C4-2B (cell line): ENCODE measurements around the gene COCH.
"Not testable (repeated sequence)": the region's sequence is repeated elsewhere in the genome, so short reads cannot be mapped to it uniquely, and the experiment has no call there.

Experiments used
- H3K27ac ChIP-seq: fragments of 450-650 bp; 2 replicates; pipeline ENCODE4 v1.5.1; 2017
- CTCF ChIP-seq: fragments of 450-650 bp; conservative IDR thresholded peaks from 2 replicates; pipeline ENCODE4 v1.5.1; 2017; ENCODE audit warnings: mild to moderate bottlenecking
- ZFX ChIP-seq: fragments of 450-650 bp; IDR thresholded peaks from 2 replicates; pipeline ENCODE4 v1.6.1; 2017

Gene COCH

GRCh38 chr14:30908826-30909225 lies 34.5 kb downstream of the COCH start:
- no peak for TF ChIP-seq ZFX
- TF ChIP-seq CTCF: no peak
- no peak overlapping the region for H3K27ac ChIP-seq

- TF ChIP-seq CTCF: no peak
- TF ChIP-seq ZFX: no peak
- H3K27ac ChIP-seq: no peak overlapping the region
Measured at GRCh38 chr14:30914812-30915211, 40.5 kb downstream of the COCH start.

GRCh38 chr14:30915596-30915995 lies 41.2 kb downstream of the COCH start:
- no peak for TF ChIP-seq CTCF
- no peak for TF ChIP-seq ZFX
- no peak overlapping the region for H3K27ac ChIP-seq

GRCh38 chr14:30921305-30921704 lies 46.9 kb downstream of the COCH start:
- H3K27ac ChIP-seq: no peak overlapping the region
- TF ChIP-seq CTCF (no peak), ZFX (no peak)

GRCh38 chr14:30921788-30922187 lies 47.4 kb downstream of the COCH start:
- TF ChIP-seq ZFX (no peak), CTCF (no peak)
- H3K27ac ChIP-seq: peak overlapping the region; percentile 37; the same call in 1 of the 2 replicates

- TF ChIP-seq ZFX (no peak), CTCF (no peak)
- H3K27ac ChIP-seq: no peak overlapping the region
Measured at GRCh38 chr14:30925254-30925653, 50.9 kb downstream of the COCH start.

- no peak for TF ChIP-seq ZFX
- no peak for TF ChIP-seq CTCF
- no peak overlapping the region for H3K27ac ChIP-seq
Measured at GRCh38 chr14:30928462-30928861, 54.1 kb downstream of the COCH start.

- not testable (repeated sequence) for H3K27ac ChIP-seq
Measured at GRCh38 chr14:30933937-30934336, 59.6 kb downstream of the COCH start.
